Fibroblast of skin of right biceps (primary cell): ENCODE measurements around the gene CRYBB3.
"Not testable (repeated sequence)": the region's sequence is repeated elsewhere in the genome, so short reads cannot be mapped to it uniquely, and the experiment has no call there.

ENCODE experiments used
- DNase-seq: peaks from one replicate; pipeline ENCODE4 v3.0.0-alpha.2; 2013

Gene CRYBB3

GRCh38 chr22:25176175-25176574 is 23.5 kb upstream of the CRYBB3 start:
- no peak for DNase-seq

DNA sequence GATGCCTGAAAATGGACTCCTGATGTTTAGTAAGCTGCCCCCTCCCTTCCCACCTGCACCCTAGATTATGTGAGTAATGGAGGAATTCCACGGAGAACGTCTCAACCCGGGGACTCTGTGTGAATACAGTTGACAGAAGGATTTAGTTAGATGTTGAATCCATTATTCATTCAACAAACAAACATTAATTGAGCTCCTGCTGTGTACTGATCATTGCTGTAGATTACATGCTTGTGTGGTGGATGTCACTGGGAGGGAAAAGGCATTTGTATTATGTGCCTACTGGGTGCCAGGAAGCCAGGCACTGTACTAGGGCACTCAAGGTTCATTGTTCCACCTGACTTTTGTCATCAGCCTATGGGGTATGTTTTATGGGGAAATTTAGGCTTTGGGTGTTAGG is 22.9 kb upstream of the CRYBB3 start:
- no peak for DNase-seq

GRCh38 chr22:25177226-25177625 is 22.4 kb upstream of the CRYBB3 start:
- DNase-seq: no peak

DNA sequence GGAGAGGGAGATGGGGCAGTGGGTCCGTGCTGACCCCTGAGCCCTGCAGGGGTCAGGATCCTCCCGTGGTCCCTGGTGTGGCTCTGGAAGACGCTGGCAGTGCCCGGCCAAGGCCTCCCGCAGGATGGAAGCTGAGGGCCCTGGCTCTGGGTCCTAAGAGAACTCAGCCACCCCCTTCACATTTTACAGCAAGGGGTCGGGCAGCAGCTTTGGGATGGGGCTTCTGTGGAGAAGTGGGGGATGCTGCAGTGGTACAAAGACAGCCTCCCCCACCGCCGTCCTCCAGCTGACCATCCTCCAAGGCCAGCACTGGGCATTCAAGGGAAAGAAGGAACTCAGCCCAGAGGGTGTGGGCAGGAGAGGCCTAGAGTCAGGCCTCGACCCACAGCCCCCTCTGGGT is 21.8 kb upstream of the CRYBB3 start:
- DNase-seq: no peak

- DNase-seq: not testable (repeated sequence)
Measured at GRCh38 chr22:25178348-25178747, 21.3 kb upstream of the CRYBB3 start.

- DNase-seq: not testable (repeated sequence)
Measured at GRCh38 chr22:25178869-25179631, 20.6 kb upstream of the CRYBB3 start.

GRCh38 chr22:25182131-25183110 is 17.2 kb upstream of the CRYBB3 start:
- no peak for DNase-seq

DNA sequence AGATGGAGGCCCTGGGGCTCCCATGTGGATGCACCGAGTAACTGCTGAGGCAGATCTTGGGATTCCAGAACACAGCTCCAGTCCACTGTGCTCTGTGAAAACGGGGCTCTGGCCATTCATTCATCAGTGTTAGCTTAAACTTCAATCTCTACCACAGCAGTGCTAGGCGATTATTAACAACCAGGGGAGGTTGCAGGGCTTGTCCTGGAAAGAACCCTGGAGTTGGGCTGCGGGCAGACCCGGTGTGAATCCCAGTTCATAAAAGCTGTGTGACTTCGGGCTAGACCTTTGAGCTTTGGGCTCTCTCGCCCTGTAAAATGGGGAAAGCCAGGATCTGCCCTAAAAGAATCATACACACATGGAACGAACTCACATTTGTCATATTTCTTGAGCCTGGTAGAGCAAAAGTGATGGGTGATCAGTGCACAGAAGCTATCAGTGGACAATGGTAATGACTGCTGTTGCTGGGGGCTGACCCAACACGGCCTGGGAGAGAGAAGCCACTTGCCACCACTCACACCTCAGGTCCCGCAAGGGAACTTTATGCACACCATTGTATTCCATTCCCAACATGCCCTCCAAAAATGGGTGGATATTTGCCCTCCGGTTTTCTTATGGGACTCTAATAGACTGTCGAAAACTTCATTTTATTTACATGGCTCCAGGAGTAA is 15.6 kb upstream of the CRYBB3 start:
- no peak for DNase-seq

DNA sequence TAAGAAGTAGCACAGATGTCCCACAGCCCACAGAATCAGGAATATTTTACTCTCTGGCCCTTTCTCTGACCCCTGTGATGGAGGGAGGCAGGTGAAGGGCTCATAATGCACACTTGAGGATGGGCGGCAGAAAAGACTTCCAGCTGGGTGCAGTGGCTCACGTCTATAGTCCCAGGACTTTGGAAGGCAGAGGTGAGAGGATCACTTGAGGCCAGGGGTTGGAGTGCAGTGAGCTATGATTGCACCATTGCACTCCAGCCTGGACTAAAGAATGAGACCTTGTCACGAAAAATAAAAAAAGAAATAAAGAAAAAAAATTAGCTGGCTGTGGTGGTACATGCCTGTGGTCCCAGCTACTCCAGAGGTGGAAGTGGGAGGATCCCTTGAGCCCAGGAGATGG is 13.5 kb upstream of the CRYBB3 start:
- DNase-seq: no peak

- no peak for DNase-seq
Measured at GRCh38 chr22:25187469-25187868, 12.2 kb upstream of the CRYBB3 start.

DNA sequence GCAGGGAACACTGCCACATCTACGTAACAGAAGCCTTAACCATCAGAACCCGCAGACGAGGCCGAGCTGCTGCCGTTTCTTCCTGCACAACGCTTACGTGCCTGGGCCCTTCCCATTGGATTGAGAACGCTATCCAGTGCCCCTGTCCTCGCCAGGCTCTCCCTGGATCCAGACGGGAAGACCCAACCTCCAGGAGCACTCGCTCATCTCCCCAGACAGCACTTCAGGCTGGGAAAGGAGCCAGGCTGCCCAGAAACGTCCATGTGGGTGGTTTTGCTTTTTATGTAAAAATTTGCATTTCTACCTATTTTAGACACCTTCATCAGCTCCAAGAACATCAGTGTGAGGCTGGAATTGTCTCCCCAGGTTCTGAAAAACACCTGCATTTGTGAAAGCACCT is 7.3 kb upstream of the CRYBB3 start:
- no peak for DNase-seq

- no peak for DNase-seq
Measured at GRCh38 chr22:25193130-25193529, 6.5 kb upstream of the CRYBB3 start.

DNA sequence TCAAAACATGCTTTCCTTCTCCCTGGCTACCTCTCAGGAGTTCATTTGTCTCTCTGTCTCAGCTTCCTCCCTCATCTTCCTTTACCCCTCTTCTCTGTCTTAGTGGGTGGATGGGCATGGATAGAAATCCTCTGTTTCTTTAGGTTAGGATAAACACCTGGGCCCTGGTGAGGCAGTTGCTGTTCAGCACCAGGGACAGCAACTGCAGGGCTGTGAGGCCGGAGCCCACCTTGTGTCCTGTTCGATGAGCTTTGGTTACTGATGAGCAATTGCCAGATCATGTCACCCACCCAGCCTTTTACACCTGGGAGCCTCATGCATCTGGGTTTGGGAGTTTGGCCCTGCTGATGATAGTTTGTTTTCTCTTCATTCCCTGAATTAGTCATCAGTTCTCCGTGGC is 6.1 kb upstream of the CRYBB3 start:
- no peak for DNase-seq

GRCh38 chr22:25196326-25196725 is 3.3 kb upstream of the CRYBB3 start:
- no peak for DNase-seq

DNA sequence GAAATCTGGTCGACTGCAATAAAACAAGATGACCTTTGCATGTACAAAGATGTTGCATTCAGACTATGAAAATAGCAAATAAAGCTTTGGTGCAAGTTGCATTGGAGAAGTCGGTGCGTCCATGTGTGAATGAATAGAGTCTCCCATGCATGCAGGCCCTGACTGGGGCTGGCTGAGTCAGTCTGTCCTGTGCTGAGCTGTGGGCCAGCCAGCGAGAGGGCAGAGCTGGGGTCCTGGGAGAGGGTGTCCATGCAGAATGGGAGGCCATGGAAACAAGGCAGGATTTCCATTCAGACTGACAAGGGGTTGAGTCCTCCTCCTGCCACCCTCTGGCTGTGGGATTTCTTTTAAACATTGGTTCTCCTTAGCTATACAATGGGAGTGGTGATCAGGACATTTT is 2.3 kb upstream of the CRYBB3 start:
- DNase-seq: no peak

DNA sequence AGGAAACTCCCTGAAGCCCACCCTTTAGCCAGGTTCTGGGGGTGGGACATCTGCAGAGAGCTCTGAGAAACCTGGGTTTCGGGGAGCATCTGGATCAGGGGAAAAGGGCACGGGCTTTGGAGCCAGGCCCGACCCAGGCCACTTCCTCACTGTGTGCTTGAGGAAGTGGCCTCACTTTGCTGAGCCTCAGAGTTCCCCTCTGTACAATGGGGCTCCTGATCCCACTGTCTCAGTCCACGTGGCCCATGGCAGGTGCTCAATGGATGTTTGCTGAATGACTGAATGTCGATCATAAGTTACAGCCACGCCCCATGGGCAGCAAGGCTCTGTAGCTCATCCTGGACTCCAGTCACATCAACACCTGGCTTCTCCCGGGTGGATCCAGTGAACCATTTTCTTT is 1.3 kb downstream of the CRYBB3 start:
- DNase-seq: no peak

DNA sequence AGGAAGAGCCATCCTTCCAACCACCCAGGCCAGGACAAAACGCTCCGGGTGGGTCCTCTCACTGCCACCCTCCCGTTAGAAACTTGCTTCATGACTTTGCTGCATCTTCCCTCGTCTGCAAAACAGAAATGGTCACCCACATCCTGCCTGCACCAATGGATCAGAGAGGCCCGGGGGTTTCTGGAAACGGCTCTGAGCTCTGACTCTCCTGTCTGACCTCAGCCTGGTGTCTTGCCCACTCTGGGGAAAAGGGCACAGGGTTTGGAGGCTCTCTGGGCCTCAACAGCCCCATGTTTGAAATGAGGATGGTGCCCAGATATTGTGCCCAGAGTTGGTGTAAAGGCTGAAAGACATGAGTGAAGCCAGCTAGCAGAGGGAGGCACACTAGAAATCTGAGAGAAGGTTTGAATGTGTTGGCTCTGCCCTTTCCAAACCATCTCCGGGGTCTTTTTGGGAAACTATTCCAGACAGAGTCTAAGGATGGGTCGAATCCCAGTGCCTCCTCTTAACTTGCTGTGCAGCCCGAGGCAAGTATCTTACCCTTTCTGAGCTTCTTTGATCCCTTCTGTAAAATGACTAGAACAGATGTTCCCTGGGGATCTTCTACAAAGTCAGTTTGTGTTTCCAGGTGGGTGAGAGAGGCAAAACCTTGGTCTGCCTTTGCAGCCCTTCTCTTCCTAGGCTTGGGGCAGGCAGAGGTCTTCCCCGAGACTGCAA is 2.1 kb downstream of the CRYBB3 start:
- DNase-seq: no peak

DNA sequence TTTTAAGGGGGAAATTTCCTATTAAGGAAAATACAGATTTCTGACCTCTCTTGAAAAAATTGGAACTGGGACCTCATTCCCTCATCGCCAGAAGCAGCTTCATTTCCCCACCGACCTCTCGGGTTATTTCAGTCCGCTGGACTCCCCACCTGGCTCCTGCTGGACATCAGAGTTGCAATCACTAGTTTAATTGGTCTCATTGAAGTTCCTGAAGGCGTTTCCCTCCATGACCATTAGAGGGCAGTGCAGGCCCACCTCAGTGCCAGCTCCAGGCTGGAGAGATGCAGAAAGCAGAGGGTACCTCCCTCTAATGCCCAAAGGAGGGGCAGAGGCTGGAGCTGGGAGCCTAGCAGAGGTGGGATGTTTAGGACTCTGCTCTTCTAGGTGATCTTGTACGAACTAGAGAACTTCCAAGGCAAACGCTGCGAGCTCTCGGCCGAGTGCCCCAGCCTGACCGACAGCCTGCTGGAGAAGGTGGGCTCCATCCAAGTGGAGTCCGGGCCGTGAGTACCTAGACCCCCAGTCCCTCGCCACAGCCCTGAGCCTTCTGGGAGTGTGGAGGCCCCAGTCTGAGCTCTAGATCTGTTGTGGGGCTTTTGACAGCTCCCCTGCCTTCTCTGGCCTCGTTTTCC is 2.7 kb downstream of the CRYBB3 start:
- peak; percentile 41 for DNase-seq

- DNase-seq: no peak
Measured at GRCh38 chr22:25203082-25203481, 3.4 kb downstream of the CRYBB3 start.

DNA sequence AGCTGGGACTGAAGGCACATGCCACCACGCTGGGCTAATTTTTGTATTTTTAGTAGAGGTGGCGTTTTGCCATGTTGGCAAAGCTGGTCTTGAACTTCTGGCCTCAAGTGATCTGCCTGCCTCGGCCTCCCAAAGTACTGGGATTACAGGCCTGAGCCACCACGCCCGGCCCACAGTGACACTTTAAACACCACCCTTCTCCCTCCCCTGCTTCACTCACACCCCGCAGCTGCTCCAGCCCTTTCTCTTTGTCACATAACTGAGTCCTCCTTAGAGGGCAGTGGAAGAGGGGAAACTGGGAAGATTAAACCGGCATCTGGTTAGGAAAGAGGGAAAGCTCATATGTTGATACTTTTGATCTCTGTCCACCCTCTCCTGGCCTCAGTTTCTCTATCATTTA is 4.9 kb downstream of the CRYBB3 start:
- not testable (repeated sequence) for DNase-seq

GRCh38 chr22:25205847-25206246 is 6.2 kb downstream of the CRYBB3 start:
- no peak for DNase-seq

GRCh38 chr22:25206998-25207397 is 7.3 kb downstream of the CRYBB3 start:
- DNase-seq: no peak
